SK-N-SH (cell line): ENCODE data around the gene ARGLU1. TPM values are rescaled to one million over a fixed set of nuclear protein-coding genes. Genes with fewer than 3 reads are reported as not detected.

Experiments
- CTCF ChIA-PET: fragments of 300-600, 350-600 bp; formaldehyde crosslinking; extraction: SDS; loops from one replicate; lab custom pipeline; 2021; lab: Yijun Ruan, JAX
- POLR2A ChIA-PET: fragments of 350-600 bp; sonication (Branson Sonifier 250); formaldehyde crosslinking; extraction: SDS; loops from one replicate; lab custom pipeline; 2020; ENCODE audit warnings: antibody characterized with exemption, inconsistent platforms; lab: Yijun Ruan, JAX
- DNase-seq: peaks from one replicate; pipeline ENCODE4 v3.0.0; 2012
- H2AFZ ChIP-seq: fragments of 200-600 bp; sonication (generic); 2 replicates; pipeline ENCODE4 v1.8.1; 2016; ENCODE audit warnings: antibody characterized with exemption, mild to moderate bottlenecking, low read depth
- H3F3A ChIP-seq: fragments of 200-600 bp; sonication (generic); replicated peaks from 2 replicates; pipeline ENCODE3; 2016; ENCODE audit warnings: antibody characterized with exemption, mild to moderate bottlenecking; ENCODE audit not compliant: insufficient read depth
- H3K27ac ChIP-seq, 2 experiments: fragments of 200-500 bp in 1 of 2; fragments of 200-600 bp in 1 of 2; sonication (Bioruptor generic) in 1 of 2; sonication (generic), shearing (Covaris generic) in 1 of 2; 2 replicates each; pipeline versions ENCODE4 v1.5.1 to v1.6.1; 2014 to 2016; ENCODE audit warnings: low read depth in 2 of 2, inconsistent platforms in 1 of 2, low read length in 1 of 2, mild to moderate bottlenecking in 1 of 2, mixed read lengths in 1 of 2
- H3K27me3 ChIP-seq: fragments of 200-600 bp; sonication (generic), shearing (Covaris generic); 2 replicates; pipeline ENCODE4 v1.6.1; 2016; ENCODE audit warnings: mixed run types; ENCODE audit not compliant: insufficient read depth
- H3K36me3 ChIP-seq, 2 experiments: fragments of 200-500 bp in 1 of 2; fragments of 200-600 bp in 1 of 2; sonication (Bioruptor generic) in 1 of 2; sonication (generic) in 1 of 2; replicated peaks in 1 of 2; 2 replicates each; pipeline versions ENCODE3 to v1.5.1; 2014 to 2016; ENCODE audit warnings: low read length in 1 of 2, mild to moderate bottlenecking in 1 of 2; ENCODE audit not compliant: insufficient read depth in 2 of 2, control insufficient read depth in 1 of 2
- H3K4me1 ChIP-seq, 2 experiments: fragments of 200-500 bp in 1 of 2; fragments of 200-600 bp in 1 of 2; sonication (Bioruptor generic) in 1 of 2; sonication (generic), shearing (Covaris generic) in 1 of 2; 2 replicates each; pipeline versions ENCODE4 v1.5.1 to v1.6.1; 2014 to 2016; ENCODE audit warnings: low read depth in 1 of 2, low read length in 1 of 2, mixed run types in 1 of 2; ENCODE audit not compliant: insufficient read depth in 2 of 2, control insufficient read depth in 1 of 2
- H3K4me2 ChIP-seq: fragments of 200-600 bp; sonication (generic), shearing (Covaris generic); 2 replicates; pipeline ENCODE4 v1.6.1; 2017; ENCODE audit warnings: mixed run types
- H3K4me3 ChIP-seq, 2 experiments: fragments of 200-500 bp in 1 of 2; fragments of 200-600 bp in 1 of 2; sonication (Bioruptor generic) in 1 of 2; sonication (generic), shearing (Covaris generic) in 1 of 2; 2 replicates each; pipeline versions ENCODE4 v1.5.1 to v1.8.1; 2014 to 2016; ENCODE audit warnings: low read depth in 2 of 2, inconsistent platforms in 1 of 2, low read length in 1 of 2, mild to moderate bottlenecking in 1 of 2, mixed read lengths in 1 of 2, moderate library complexity in 1 of 2
- H3K79me2 ChIP-seq: fragments of 200-600 bp; sonication (generic); 2 replicates; pipeline ENCODE4 v1.8.1; 2017; ENCODE audit warnings: mild to moderate bottlenecking; ENCODE audit not compliant: insufficient read depth
- H3K9ac ChIP-seq: fragments of 200-600 bp; sonication (generic); 2 replicates; pipeline ENCODE4 v1.6.1; 2017; ENCODE audit warnings: mixed run types
- H3K9me2 ChIP-seq: fragments of 200-600 bp; sonication (generic); 2 replicates; pipeline ENCODE4 v1.6.1; 2017; ENCODE audit warnings: mixed run types
- H3K9me3 ChIP-seq: fragments of 200-600 bp; sonication (generic); 2 replicates; pipeline ENCODE4 v1.6.1; 2017; ENCODE audit warnings: mixed run types, mild to moderate bottlenecking, moderate library complexity
- H4K20me1 ChIP-seq: fragments of 200-600 bp; sonication (generic); 2 replicates; pipeline ENCODE4 v1.6.1; 2017; ENCODE audit warnings: mild to moderate bottlenecking, mixed run types; ENCODE audit not compliant: insufficient read depth
- CHD2 ChIP-seq: fragments of 150-350 bp; IDR thresholded peaks from 2 replicates; pipeline ENCODE4 v1.6.1; 2018; ENCODE audit warnings: low read length; ENCODE audit not compliant: partially characterized antibody
- CTCF ChIP-seq: fragments of 200-600 bp; sonication (generic); IDR thresholded peaks from 2 replicates; pipeline ENCODE4 v1.6.1; 2017; ENCODE audit warnings: antibody characterized with exemption, mild to moderate bottlenecking, moderate library complexity
- FOXJ3 ChIP-seq: sonication (generic); formaldehyde crosslinking; IDR thresholded peaks from 2 replicates; pipeline ENCODE4 v1.5.1; 2020; ENCODE audit warnings: mild to moderate bottlenecking, missing genetic modification reagents
- GATA2 ChIP-seq: sonication (generic); formaldehyde crosslinking; IDR thresholded peaks from 2 replicates; pipeline ENCODE4 v1.5.0; 2020; ENCODE audit warnings: mild to moderate bottlenecking, missing genetic modification reagents
- IRF3 ChIP-seq: fragments of 150-350 bp; IDR thresholded peaks from 2 replicates; pipeline ENCODE4 v1.6.1; 2016; ENCODE audit warnings: mild to moderate bottlenecking, low read depth, low read length
- POLR2AphosphoS5 ChIP-seq: IDR thresholded peaks from 2 replicates; pipeline ENCODE4 v1.6.1; 2012; ENCODE audit warnings: low read depth, low read length
- REST ChIP-seq: IDR thresholded peaks from 2 replicates; pipeline ENCODE4 v1.6.1; 2012; ENCODE audit warnings: mild to moderate bottlenecking, low read depth, low read length, moderate library complexity
- RFX5 ChIP-seq: IDR thresholded peaks from 2 replicates; pipeline ENCODE4 v1.6.1; 2012; ENCODE audit warnings: mild to moderate bottlenecking, improper control_type of control experiment, low read length
- SIN3A ChIP-seq: IDR thresholded peaks from 2 replicates; pipeline ENCODE4 v1.6.1; 2012; ENCODE audit warnings: low read depth, mild to moderate bottlenecking, low read length, moderate library complexity, borderline replicate concordance
- SMC3 ChIP-seq: IDR thresholded peaks from 2 replicates; pipeline ENCODE4 v1.6.1; 2012; ENCODE audit warnings: low read depth, low read length, improper control_type of control experiment
- USF1 ChIP-seq: IDR thresholded peaks from 2 replicates; pipeline ENCODE4 v1.4.0; 2012; ENCODE audit warnings: low read depth, borderline replicate concordance
- YY1 ChIP-seq: IDR thresholded peaks from 2 replicates; pipeline ENCODE4 v1.4.0; 2012; ENCODE audit warnings: low read depth, mild to moderate bottlenecking
- ZBTB33 ChIP-seq: IDR thresholded peaks from 2 replicates; pipeline ENCODE4 v1.4.0; 2012; ENCODE audit warnings: low read depth, borderline replicate concordance
- WGBS: methylation state at CpG from one replicate; pipeline ENCODE4 v1.1.6; 2017; ENCODE audit warnings: low lambda C conversion rate; 5-methylcytosine and 5-hydroxymethylcytosine counted together
- polyA plus RNA-seq, 3 experiments: library from polyadenylated mRNA; depleted of rRNA; stranded (reverse); fragments of >200 nt; gene quantifications; 2 replicates each; pipeline ENCODE4 v1.2.3, GENCODE V29; 2012
- TF ChIP-seq, protein P1 (sequence below): IDR thresholded peaks from 2 replicates; pipeline ENCODE4; 2012

The ARGLU1 gene
- polyA plus RNA-seq, 1 of the 3 experiments (the other 2 are of a cell fraction) = 101 TPM

GRCh38 chr13:106535552-106536243 is 32.2 kb downstream of the ARGLU1 start, which contains the start of gene EFNB2 (continued):
- TF ChIP-seq REST = no peak; the same call in 1 of the 2 replicates
- TF ChIP-seq SMC3 = no peak
- peak; percentile 35; the same call in 1 of the 2 replicates for TF ChIP-seq SIN3A
- no peak for TF ChIP-seq USF1
- TF ChIP-seq IRF3 = peak; percentile 88
- no peak for TF ChIP-seq GATA2

DNA sequence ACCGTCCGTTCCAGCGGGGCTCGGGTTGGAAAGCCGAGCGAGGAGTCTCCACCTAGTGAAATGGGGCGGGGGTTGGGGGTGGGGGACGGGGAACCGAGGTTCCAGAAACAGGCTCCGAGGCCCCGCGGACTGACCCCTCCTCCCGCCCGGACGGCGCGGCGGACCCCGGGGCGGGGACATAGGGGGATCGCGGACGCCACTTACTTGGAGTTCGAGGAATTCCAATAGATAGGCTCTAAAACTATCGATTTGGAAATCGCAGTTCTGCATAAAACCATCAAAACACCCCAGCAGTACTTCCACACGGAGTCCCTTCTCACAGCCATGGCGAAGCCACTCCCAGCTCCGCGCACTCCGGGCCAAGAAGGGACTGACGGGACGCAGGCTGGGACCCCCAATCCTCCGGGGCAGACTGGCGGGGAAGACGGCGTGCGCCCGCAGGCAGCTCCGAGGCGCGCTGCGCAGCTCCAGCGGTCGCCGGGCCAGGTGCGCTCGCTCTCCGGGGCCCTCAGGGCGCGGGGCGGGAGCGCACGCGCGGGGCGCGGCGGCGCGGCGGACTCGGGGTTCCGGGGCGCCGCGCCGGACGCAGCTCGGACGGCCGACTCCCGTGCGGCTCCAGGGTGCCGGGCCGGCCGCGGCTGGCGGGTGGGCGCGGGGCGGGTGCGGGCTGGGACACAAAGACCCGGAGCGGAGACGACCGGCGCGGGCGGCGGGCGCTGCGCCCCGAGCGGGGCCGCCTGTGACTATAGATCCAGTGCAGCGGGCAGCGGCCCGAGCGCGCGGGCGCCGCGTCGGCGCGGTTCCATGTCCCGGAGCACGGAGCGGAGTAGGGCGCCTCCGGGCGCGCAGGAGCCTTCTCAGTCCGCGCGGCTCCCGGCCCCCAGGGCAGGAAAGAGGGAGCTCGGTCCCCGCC is 33.0 kb downstream of the ARGLU1 start:
- POLR2A ChIA-PET = interaction anchor here (0.6 to 0.9 kb wide), 2 partner anchors 13 to 28 kb away, joined by 3 to 4 read pairs; no protein-coding TSS in a partner anchor
- H3K79me2 ChIP-seq = peaks cover 23% of the 10 kb centered on the region; the same call in 1 of the 2 replicates
- no peak for TF ChIP-seq YY1
- TF ChIP-seq CTCF = no peak
- no peak for TF ChIP-seq POLR2AphosphoS5
- TF ChIP-seq CHD2 = no peak
- TF ChIP-seq SMC3 = no peak
- no peak for TF ChIP-seq USF1
- TF ChIP-seq RFX5 = no peak
- no peak for TF ChIP-seq ZBTB33
- TF ChIP-seq, protein P1, sequence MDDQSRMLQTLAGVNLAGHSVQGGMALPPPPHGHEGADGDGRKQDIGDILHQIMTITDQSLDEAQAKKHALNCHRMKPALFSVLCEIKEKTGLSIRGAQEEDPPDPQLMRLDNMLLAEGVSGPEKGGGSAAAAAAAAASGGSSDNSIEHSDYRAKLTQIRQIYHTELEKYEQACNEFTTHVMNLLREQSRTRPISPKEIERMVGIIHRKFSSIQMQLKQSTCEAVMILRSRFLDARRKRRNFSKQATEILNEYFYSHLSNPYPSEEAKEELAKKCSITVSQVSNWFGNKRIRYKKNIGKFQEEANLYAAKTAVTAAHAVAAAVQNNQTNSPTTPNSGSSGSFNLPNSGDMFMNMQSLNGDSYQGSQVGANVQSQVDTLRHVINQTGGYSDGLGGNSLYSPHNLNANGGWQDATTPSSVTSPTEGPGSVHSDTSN = no peak
- TF ChIP-seq FOXJ3 (CRISPR knock-in tag) = no peak

More for the DNA sequence above, 33.0 kb downstream of the ARGLU1 start:
- Histone ChIP-seq H3F3A (peaks cover 27% of the 10 kb centered on the region), H2AFZ (peak overlapping the region; percentile 80; the same call in 1 of the 2 replicates), H3K4me3 (peak overlapping the region; percentile 76 to 77), H3K9ac (no peak overlapping the region), H4K20me1 (no peaks in the 10 kb centered on the region; the same call in 1 of the 2 replicates), H3K27ac (peak overlapping the region in 1 of 2 experiments; percentile 77; a peak in 2 of 4 replicates), H3K4me2 (peak overlapping the region; percentile 76), H3K9me3 (no peaks in the 10 kb centered on the region), H3K9me2 (no peaks in the 10 kb centered on the region), H3K4me1 (peaks cover 0 to 18% of the 10 kb centered on the region in 2 experiments; a peak in 2 of 4 replicates), H3K27me3 (no peaks in the 10 kb centered on the region), H3K36me3 (no peaks in the 10 kb centered on the region)
- 0% methylated on average over 11 of the region's 121 CpGs for WGBS
- DNase-seq = peak; percentile 57
- CTCF ChIA-PET = interaction anchor here (0.9 to 7.1 kb wide), 11 partner anchors 10 to 1963 kb away, joined by 3 to 58 read pairs (median 3); partner anchors contain the start of gene ARGLU1
